K562 (cell line): ENCODE data around the gene JUNB. TPM values are rescaled to one million over a fixed set of nuclear protein-coding genes. Genes with fewer than 3 reads are reported as not detected.

Experiments
- ELF1 ChIP-seq: fragments of 200-800 bp; sonication (Bioruptor generic); IDR thresholded peaks from 2 replicates; pipeline ENCODE4 v1.6.1; 2016; ENCODE audit warnings: missing genetic modification characterization, missing compliant biosample characterization
- ESRRA ChIP-seq: fragments of 450-650 bp; IDR thresholded peaks from 2 replicates; pipeline ENCODE4 v1.6.1; 2014; ENCODE audit warnings: low read depth, mild to moderate bottlenecking, moderate library complexity, borderline replicate concordance
- ETV5 ChIP-seq: sonication (generic); formaldehyde crosslinking; IDR thresholded peaks from 2 replicates; pipeline ENCODE4 v1.4.0; 2020; ENCODE audit warnings: low read depth, mild to moderate bottlenecking, missing genetic modification reagents
- GTF2E2 ChIP-seq: fragments of 200-800 bp; sonication (Bioruptor generic); IDR thresholded peaks from 2 replicates; pipeline ENCODE4 v1.6.1; 2016; ENCODE audit warnings: missing genetic modification characterization, missing compliant biosample characterization
- HCFC1 ChIP-seq: IDR thresholded peaks from 2 replicates; pipeline ENCODE4 v1.6.1; 2012; ENCODE audit warnings: low read depth, low read length, improper control_type of control experiment
- NR2F6 ChIP-seq: fragments of 450-650 bp; formaldehyde crosslinking; IDR thresholded peaks from 2 replicates; pipeline ENCODE4 v1.4.0; 2020; ENCODE audit warnings: mild to moderate bottlenecking
- POU5F1 ChIP-seq: fragments of 150-350 bp; IDR thresholded peaks from 2 replicates; pipeline ENCODE4 v1.6.1; 2014; ENCODE audit warnings: borderline replicate concordance, low read length, low read depth, mild to moderate bottlenecking; ENCODE audit not compliant: partially characterized antibody
- PTRF ChIP-seq: fragments of 450-650 bp; IDR thresholded peaks from 2 replicates; pipeline ENCODE4 v1.6.1; 2016; ENCODE audit warnings: mild to moderate bottlenecking, missing genetic modification characterization, missing compliant biosample characterization
- SMAD4 ChIP-seq: fragments of 250-450 bp; sonication (Bioruptor Pico); conservative IDR thresholded peaks from 2 replicates; pipeline ENCODE4 v1.8.0; 2021; ENCODE audit warnings: inconsistent platforms, mild to moderate bottlenecking, moderate library complexity
- TRIM28 ChIP-seq: fragments of 450-650 bp; IDR thresholded peaks from 2 replicates; pipeline ENCODE4 v1.6.1; 2017
- ZNF133 ChIP-seq: fragments of 250-450 bp; sonication (Bioruptor Pico); IDR thresholded peaks from 2 replicates; pipeline ENCODE4 v1.4.0; 2020; ENCODE audit warnings: mild to moderate bottlenecking
- ZNF282 ChIP-seq: sonication (generic); formaldehyde crosslinking; IDR thresholded peaks from 2 replicates; pipeline ENCODE4 v1.8.1; 2023; ENCODE audit warnings: missing genetic modification reagents
- polyA plus RNA-seq, 8 experiments: library from polyadenylated mRNA; depleted of rRNA in 4 of 8; stranded (reverse) in 5 of 8; unstranded in 3 of 8; fragments of >200 nt; fragmentation: Nextera tagmentation in 2 of 8; fragmentation: Illumina TruSeq in 1 of 8; extraction: Ambion mirVana in 2 of 8; extraction: Trizol in 1 of 8; gene quantifications; 2 replicates each; pipeline versions ENCODE4 v1.2.1 to v1.2.3, GENCODE V29; 2011 to 2014; ENCODE audit warnings: inconsistent platforms in 1 of 8, missing spikeins in 1 of 8
- total RNA-seq, 7 experiments: library from RNA; depleted of rRNA in 6 of 7; stranded (reverse); fragments of >200 nt in 6 of 7; fragmentation: Illumina TruSeq in 2 of 7; extraction: Trizol in 2 of 7; gene quantifications; 2 replicates each; pipeline versions ENCODE4 v1.2.1 to v1.2.3, GENCODE V29; 2011 to 2021; ENCODE audit warnings: low replicate concordance in 1 of 7
- TF ChIP-seq, protein P1 (sequence below): fragments of 450-650 bp; formaldehyde crosslinking; IDR thresholded peaks from 2 replicates; pipeline ENCODE4 v1.4.0; 2020; ENCODE audit warnings: mild to moderate bottlenecking, moderate library complexity
- TF ChIP-seq, protein P2 (sequence below): sonication (generic); formaldehyde crosslinking; IDR thresholded peaks from 2 replicates; pipeline ENCODE4 v1.4.0; 2020; ENCODE audit warnings: mild to moderate bottlenecking, missing genetic modification reagents
- TF ChIP-seq, protein P3 (sequence below), 3 experiments: IDR thresholded peaks in 2 of 3; conservative IDR thresholded peaks in 1 of 3; 2 replicates each; pipeline ENCODE4 v1.5.1; 2011 to 2012; ENCODE audit warnings: low read length in 3 of 3, mild to moderate bottlenecking in 3 of 3, control low read depth in 2 of 3, improper control_type of control experiment in 1 of 3, inconsistent platforms in 1 of 3, low read depth in 1 of 3, mixed read lengths in 1 of 3, moderate library complexity in 1 of 3; ENCODE audit not compliant: insufficient read depth in 2 of 3
- TF ChIP-seq, protein P4 (sequence below): fragments of 250-450 bp; sonication (Bioruptor Pico); IDR thresholded peaks from 2 replicates; pipeline ENCODE4 v1.9.0; 2021; ENCODE audit warnings: mild to moderate bottlenecking, inconsistent platforms
- TF ChIP-seq, protein P5 (sequence below), 2 experiments: IDR thresholded peaks; 2 replicates each; pipeline ENCODE4 v1.6.1; 2012; ENCODE audit warnings: improper control_type of control experiment in 2 of 2, low read depth in 2 of 2, low read length in 2 of 2, borderline replicate concordance in 1 of 2

JUNB gene
- total and polyA plus RNA-seq, 9 of the 15 experiments (the other 6 are each of a cell fraction or from before 2014, with no cell fraction given): 0.23 to 88.1 (median 13.1) TPM

DNA sequence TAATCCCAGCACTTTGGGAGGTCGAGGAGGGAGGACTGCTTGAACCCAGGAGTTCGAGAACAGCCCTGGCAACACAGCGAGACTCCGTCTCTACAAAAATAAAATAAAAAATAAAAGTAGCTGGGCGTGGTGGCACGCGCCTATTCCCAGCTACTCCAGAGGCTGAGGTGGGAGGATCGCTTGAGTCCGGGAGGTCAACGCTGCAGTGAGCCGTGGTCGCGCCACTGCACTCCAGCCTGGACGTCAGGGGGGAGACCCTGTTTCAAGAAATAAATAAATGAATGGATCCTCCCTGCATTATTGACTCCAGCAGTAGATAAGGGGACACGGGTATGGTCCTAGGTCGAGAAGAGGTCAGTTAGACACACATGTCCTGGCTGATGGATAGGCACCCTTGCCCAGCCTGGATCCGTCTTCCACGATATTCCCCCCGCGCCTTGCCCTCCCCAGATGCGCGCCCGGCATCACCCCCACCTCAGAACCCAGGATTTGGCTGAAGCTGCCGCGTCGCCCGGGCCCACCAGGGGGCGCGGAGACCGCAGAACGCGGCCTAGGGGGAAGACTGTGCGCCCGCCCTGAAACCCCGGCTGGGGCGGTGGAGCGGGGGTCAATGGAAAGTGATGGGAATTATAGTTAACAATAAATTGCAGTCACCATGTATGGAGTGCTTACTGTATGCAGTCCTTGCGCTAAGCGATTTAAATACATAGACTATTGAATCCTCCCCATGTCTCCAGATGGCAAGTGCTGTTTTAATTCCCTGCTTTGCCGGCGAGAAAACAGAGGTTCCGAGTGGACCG is 13.9 kb upstream of the JUNB start (continued):
- TF ChIP-seq, protein P1, sequence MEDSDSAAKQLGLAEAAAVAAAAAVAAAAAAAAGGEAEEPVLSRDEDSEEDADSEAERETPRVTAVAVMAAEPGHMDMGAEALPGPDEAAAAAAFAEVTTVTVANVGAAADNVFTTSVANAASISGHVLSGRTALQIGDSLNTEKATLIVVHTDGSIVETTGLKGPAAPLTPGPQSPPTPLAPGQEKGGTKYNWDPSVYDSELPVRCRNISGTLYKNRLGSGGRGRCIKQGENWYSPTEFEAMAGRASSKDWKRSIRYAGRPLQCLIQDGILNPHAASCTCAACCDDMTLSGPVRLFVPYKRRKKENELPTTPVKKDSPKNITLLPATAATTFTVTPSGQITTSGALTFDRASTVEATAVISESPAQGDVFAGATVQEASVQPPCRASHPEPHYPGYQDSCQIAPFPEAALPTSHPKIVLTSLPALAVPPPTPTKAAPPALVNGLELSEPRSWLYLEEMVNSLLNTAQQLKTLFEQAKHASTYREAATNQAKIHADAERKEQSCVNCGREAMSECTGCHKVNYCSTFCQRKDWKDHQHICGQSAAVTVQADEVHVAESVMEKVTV (CRISPR knock-in tag): peak; percentile 88
- TF ChIP-seq, protein P2, sequence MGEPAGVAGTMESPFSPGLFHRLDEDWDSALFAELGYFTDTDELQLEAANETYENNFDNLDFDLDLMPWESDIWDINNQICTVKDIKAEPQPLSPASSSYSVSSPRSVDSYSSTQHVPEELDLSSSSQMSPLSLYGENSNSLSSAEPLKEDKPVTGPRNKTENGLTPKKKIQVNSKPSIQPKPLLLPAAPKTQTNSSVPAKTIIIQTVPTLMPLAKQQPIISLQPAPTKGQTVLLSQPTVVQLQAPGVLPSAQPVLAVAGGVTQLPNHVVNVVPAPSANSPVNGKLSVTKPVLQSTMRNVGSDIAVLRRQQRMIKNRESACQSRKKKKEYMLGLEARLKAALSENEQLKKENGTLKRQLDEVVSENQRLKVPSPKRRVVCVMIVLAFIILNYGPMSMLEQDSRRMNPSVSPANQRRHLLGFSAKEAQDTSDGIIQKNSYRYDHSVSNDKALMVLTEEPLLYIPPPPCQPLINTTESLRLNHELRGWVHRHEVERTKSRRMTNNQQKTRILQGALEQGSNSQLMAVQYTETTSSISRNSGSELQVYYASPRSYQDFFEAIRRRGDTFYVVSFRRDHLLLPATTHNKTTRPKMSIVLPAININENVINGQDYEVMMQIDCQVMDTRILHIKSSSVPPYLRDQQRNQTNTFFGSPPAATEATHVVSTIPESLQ (CRISPR knock-in tag): no peak
- TF ChIP-seq HCFC1 (peak; percentile 22; the same call in 1 of the 2 replicates), ETV5 (no peak), ZNF282 (CRISPR knock-in tag) (no peak), GTF2E2 (tag) (no peak), POU5F1 (no peak), ZNF133 (CRISPR knock-in tag) (no peak), ESRRA (peak; percentile 80; the same call in 1 of the 2 replicates), PTRF (tag) (no peak), ELF1 (tag) (no peak), TRIM28 (no peak), SMAD4 (peak; percentile 51), NR2F6 (no peak)
- TF ChIP-seq, protein P3, sequence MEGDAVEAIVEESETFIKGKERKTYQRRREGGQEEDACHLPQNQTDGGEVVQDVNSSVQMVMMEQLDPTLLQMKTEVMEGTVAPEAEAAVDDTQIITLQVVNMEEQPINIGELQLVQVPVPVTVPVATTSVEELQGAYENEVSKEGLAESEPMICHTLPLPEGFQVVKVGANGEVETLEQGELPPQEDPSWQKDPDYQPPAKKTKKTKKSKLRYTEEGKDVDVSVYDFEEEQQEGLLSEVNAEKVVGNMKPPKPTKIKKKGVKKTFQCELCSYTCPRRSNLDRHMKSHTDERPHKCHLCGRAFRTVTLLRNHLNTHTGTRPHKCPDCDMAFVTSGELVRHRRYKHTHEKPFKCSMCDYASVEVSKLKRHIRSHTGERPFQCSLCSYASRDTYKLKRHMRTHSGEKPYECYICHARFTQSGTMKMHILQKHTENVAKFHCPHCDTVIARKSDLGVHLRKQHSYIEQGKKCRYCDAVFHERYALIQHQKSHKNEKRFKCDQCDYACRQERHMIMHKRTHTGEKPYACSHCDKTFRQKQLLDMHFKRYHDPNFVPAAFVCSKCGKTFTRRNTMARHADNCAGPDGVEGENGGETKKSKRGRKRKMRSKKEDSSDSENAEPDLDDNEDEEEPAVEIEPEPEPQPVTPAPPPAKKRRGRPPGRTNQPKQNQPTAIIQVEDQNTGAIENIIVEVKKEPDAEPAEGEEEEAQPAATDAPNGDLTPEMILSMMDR (IDR thresholded peaks at IDR 0.05 in 2 of 3, conservative IDR thresholded peaks at IDR 0.05 in 1 of 3; ENCODE audit: insufficient read depth in 2 of 3, low read depth in 1 of 3, low read length in 3 of 3): peak; percentile 90 to 96 (median 93)
- TF ChIP-seq, protein P4, sequence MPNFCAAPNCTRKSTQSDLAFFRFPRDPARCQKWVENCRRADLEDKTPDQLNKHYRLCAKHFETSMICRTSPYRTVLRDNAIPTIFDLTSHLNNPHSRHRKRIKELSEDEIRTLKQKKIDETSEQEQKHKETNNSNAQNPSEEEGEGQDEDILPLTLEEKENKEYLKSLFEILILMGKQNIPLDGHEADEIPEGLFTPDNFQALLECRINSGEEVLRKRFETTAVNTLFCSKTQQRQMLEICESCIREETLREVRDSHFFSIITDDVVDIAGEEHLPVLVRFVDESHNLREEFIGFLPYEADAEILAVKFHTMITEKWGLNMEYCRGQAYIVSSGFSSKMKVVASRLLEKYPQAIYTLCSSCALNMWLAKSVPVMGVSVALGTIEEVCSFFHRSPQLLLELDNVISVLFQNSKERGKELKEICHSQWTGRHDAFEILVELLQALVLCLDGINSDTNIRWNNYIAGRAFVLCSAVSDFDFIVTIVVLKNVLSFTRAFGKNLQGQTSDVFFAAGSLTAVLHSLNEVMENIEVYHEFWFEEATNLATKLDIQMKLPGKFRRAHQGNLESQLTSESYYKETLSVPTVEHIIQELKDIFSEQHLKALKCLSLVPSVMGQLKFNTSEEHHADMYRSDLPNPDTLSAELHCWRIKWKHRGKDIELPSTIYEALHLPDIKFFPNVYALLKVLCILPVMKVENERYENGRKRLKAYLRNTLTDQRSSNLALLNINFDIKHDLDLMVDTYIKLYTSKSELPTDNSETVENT: no peak
- TF ChIP-seq, protein P5, sequence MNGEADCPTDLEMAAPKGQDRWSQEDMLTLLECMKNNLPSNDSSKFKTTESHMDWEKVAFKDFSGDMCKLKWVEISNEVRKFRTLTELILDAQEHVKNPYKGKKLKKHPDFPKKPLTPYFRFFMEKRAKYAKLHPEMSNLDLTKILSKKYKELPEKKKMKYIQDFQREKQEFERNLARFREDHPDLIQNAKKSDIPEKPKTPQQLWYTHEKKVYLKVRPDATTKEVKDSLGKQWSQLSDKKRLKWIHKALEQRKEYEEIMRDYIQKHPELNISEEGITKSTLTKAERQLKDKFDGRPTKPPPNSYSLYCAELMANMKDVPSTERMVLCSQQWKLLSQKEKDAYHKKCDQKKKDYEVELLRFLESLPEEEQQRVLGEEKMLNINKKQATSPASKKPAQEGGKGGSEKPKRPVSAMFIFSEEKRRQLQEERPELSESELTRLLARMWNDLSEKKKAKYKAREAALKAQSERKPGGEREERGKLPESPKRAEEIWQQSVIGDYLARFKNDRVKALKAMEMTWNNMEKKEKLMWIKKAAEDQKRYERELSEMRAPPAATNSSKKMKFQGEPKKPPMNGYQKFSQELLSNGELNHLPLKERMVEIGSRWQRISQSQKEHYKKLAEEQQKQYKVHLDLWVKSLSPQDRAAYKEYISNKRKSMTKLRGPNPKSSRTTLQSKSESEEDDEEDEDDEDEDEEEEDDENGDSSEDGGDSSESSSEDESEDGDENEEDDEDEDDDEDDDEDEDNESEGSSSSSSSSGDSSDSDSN (IDR thresholded peaks at IDR 0.05; ENCODE audit: borderline replicate concordance in 1 of 2, low read depth in 2 of 2, low read length in 2 of 2): no peak
